Nephron (organoid): ENCODE results near the gene LGALS8.
A peak's percentile ranks its signal among the peaks of the same experiment; 100 is the strongest.

ENCODE experiments used
- H3K27ac Mint-ChIP-seq, 3 experiments: 2 replicates each; pipeline ENCODE4 v1.8.0; 2020; ENCODE audit warnings: mixed read lengths in 3 of 3, mild to moderate bottlenecking in 2 of 3, moderate library complexity in 1 of 3
- H3K27me3 Mint-ChIP-seq: 2 replicates; pipeline ENCODE4 v1.8.0; 2021; ENCODE audit warnings: low read depth, mild to moderate bottlenecking, moderate library complexity, mixed read lengths
- H3K36me3 Mint-ChIP-seq: 2 replicates; pipeline ENCODE4 v1.8.0; 2020; ENCODE audit warnings: low read depth, mixed read lengths
- H3K4me1 Mint-ChIP-seq: 2 replicates; pipeline ENCODE4 v1.8.0; 2020; ENCODE audit warnings: mixed read lengths
- H3K4me3 Mint-ChIP-seq, 3 experiments: 2 replicates each; pipeline ENCODE4 v1.8.0; 2020; ENCODE audit warnings: mild to moderate bottlenecking in 3 of 3, mixed read lengths in 3 of 3, moderate library complexity in 2 of 3
- H3K9me3 Mint-ChIP-seq: 2 replicates; pipeline ENCODE4 v1.8.0; 2020; ENCODE audit warnings: mixed read lengths
- TF ChIP-seq, protein P1 (sequence below), 3 experiments: fragments of 200-600 bp; sonication (generic); IDR thresholded peaks; one replicate each; pipeline ENCODE4 v1.5.0; 2021; ENCODE audit warnings: antibody characterized with exemption in 3 of 3; ENCODE audit not compliant: unreplicated experiment in 3 of 3

The LGALS8 gene

DNA sequence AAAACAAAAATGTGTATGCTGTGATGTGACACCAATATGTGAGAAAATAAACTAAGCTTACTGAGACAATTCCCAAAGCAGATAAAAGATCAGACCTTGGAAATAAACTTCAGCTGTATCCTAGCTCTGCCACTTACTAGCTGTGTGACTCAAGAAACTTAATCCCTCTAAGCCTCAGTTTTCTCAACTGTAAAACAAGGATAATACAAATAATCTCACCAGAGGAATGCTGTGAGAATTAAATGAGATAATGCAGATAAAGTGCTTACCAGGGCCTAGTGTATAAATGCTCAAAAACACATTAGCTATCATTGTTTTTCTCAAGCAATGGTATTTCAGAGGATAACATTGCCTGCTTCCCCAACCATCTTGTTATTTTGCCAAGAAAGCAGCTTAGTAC is 78.4 kb downstream of the LGALS8 start:
- no peak overlapping the region for H3K27ac Mint-ChIP-seq
- H3K4me1 Mint-ChIP-seq, result peaks cover 19% of the 10 kb centered on the region
- peaks cover 18% of the 10 kb centered on the region for H3K36me3 Mint-ChIP-seq
- H3K27me3 Mint-ChIP-seq, result no peaks in the 10 kb centered on the region
- TF ChIP-seq, protein P1, sequence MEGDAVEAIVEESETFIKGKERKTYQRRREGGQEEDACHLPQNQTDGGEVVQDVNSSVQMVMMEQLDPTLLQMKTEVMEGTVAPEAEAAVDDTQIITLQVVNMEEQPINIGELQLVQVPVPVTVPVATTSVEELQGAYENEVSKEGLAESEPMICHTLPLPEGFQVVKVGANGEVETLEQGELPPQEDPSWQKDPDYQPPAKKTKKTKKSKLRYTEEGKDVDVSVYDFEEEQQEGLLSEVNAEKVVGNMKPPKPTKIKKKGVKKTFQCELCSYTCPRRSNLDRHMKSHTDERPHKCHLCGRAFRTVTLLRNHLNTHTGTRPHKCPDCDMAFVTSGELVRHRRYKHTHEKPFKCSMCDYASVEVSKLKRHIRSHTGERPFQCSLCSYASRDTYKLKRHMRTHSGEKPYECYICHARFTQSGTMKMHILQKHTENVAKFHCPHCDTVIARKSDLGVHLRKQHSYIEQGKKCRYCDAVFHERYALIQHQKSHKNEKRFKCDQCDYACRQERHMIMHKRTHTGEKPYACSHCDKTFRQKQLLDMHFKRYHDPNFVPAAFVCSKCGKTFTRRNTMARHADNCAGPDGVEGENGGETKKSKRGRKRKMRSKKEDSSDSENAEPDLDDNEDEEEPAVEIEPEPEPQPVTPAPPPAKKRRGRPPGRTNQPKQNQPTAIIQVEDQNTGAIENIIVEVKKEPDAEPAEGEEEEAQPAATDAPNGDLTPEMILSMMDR (IDR thresholded peaks at IDR 0.05; ENCODE audit: unreplicated experiment in 3 of 3), result no peak
- H3K4me3 Mint-ChIP-seq, result peak overlapping the region; percentile 91 to 96 (median 95)
- H3K9me3 Mint-ChIP-seq, result no peaks in the 10 kb centered on the region
